ENCODE data around the gene GPX8.

GPX8 gene

GRCh38 chr5:55175781-55176175, 15.8 kb downstream of the GPX8 start:
- TF ChIP-seq ZNF8 (CRISPR knock-in tag; IDR thresholded peaks at IDR 0.05) (no peak), CREB5 (CRISPR knock-in tag; IDR thresholded peaks at IDR 0.05; ENCODE audit: low read depth) (no peak), SNAI2 (CRISPR knock-in tag; IDR thresholded peaks at IDR 0.05) (no peak), ESRRG (CRISPR knock-in tag; IDR thresholded peaks at IDR 0.05) (no peak), PPARA (CRISPR knock-in tag; IDR thresholded peaks at IDR 0.05; ENCODE audit: borderline replicate concordance) (no peak), TOX (CRISPR knock-in tag; IDR thresholded peaks at IDR 0.05; ENCODE audit: borderline replicate concordance) (no peak), PATZ1 (CRISPR knock-in tag; IDR thresholded peaks at IDR 0.05; ENCODE audit: borderline replicate concordance) (no peak), ZFP30 (CRISPR knock-in tag; IDR thresholded peaks at IDR 0.05) (no peak), ISL1 (CRISPR knock-in tag; IDR thresholded peaks at IDR 0.05) (no peak), ARNTL (CRISPR knock-in tag; IDR thresholded peaks at IDR 0.05; ENCODE audit: borderline replicate concordance, low read depth) (no peak)
- TF ChIP-seq, protein P1, sequence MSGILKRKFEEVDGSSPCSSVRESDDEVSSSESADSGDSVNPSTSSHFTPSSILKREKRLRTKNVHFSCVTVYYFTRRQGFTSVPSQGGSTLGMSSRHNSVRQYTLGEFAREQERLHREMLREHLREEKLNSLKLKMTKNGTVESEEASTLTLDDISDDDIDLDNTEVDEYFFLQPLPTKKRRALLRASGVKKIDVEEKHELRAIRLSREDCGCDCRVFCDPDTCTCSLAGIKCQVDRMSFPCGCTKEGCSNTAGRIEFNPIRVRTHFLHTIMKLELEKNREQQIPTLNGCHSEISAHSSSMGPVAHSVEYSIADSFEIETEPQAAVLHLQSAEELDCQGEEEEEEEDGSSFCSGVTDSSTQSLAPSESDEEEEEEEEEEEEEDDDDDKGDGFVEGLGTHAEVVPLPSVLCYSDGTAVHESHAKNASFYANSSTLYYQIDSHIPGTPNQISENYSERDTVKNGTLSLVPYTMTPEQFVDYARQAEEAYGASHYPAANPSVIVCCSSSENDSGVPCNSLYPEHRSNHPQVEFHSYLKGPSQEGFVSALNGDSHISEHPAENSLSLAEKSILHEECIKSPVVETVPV (CRISPR knock-in tag; IDR thresholded peaks at IDR 0.05) = no peak
- no peak for ATAC-seq

GRCh38 chr5:55176176-55176818, 16.3 kb downstream of the GPX8 start:
- ATAC-seq = peak; percentile 51
- no peak for TF ChIP-seq ZNF565 (CRISPR knock-in tag; conservative IDR thresholded peaks at IDR 0.05; ENCODE audit: low read depth)

GRCh38 chr5:55177078-55177477, 17.1 kb downstream of the GPX8 start:
- TF ChIP-seq TCF4 (CRISPR knock-in tag; IDR thresholded peaks at IDR 0.05; ENCODE audit: borderline replicate concordance) = no peak
- TF ChIP-seq, protein P1 (CRISPR knock-in tag; IDR thresholded peaks at IDR 0.05) = no peak
- TF ChIP-seq, protein P2, sequence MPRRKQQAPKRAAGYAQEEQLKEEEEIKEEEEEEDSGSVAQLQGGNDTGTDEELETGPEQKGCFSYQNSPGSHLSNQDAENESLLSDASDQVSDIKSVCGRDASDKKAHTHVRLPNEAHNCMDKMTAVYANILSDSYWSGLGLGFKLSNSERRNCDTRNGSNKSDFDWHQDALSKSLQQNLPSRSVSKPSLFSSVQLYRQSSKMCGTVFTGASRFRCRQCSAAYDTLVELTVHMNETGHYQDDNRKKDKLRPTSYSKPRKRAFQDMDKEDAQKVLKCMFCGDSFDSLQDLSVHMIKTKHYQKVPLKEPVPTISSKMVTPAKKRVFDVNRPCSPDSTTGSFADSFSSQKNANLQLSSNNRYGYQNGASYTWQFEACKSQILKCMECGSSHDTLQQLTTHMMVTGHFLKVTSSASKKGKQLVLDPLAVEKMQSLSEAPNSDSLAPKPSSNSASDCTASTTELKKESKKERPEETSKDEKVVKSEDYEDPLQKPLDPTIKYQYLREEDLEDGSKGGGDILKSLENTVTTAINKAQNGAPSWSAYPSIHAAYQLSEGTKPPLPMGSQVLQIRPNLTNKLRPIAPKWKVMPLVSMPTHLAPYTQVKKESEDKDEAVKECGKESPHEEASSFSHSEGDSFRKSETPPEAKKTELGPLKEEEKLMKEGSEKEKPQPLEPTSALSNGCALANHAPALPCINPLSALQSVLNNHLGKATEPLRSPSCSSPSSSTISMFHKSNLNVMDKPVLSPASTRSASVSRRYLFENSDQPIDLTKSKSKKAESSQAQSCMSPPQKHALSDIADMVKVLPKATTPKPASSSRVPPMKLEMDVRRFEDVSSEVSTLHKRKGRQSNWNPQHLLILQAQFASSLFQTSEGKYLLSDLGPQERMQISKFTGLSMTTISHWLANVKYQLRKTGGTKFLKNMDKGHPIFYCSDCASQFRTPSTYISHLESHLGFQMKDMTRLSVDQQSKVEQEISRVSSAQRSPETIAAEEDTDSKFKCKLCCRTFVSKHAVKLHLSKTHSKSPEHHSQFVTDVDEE (CRISPR knock-in tag; IDR thresholded peaks at IDR 0.05) = no peak
- no peak for TF ChIP-seq OSR1 (CRISPR knock-in tag; IDR thresholded peaks at IDR 0.05)
- no peak for TF ChIP-seq ARNTL (CRISPR knock-in tag; IDR thresholded peaks at IDR 0.05; ENCODE audit: borderline replicate concordance, low read depth)
- no peak for TF ChIP-seq ZNF565 (CRISPR knock-in tag; conservative IDR thresholded peaks at IDR 0.05; ENCODE audit: low read depth)
- TF ChIP-seq CREB5 (CRISPR knock-in tag; IDR thresholded peaks at IDR 0.05; ENCODE audit: low read depth) = no peak
- no peak for TF ChIP-seq ESRRG (CRISPR knock-in tag; IDR thresholded peaks at IDR 0.05)
- no peak for TF ChIP-seq BACH2 (CRISPR knock-in tag; IDR thresholded peaks at IDR 0.05; ENCODE audit: borderline replicate concordance)
- TF ChIP-seq ZFP3 (CRISPR knock-in tag; IDR thresholded peaks at IDR 0.05) = no peak
- TF ChIP-seq PPARA (CRISPR knock-in tag; IDR thresholded peaks at IDR 0.05; ENCODE audit: borderline replicate concordance) = no peak
- TF ChIP-seq ZFP30 (CRISPR knock-in tag; IDR thresholded peaks at IDR 0.05) = no peak
- TF ChIP-seq PATZ1 (CRISPR knock-in tag; IDR thresholded peaks at IDR 0.05; ENCODE audit: borderline replicate concordance) = no peak
- no peak for ATAC-seq
